ENCODE results near the gene HOXC9. TPM values are rescaled to one million over a fixed set of nuclear protein-coding genes. Genes with fewer than 3 reads are reported as not detected.
A peak's percentile ranks its signal among the peaks of the same experiment; 100 is the strongest.

The HOXC9 gene
- total and polyA plus RNA-seq, 2 of the 4 experiments (the other 2 are of a cell fraction): 0.26 TPM; not detected in 1

- BruUV-seq (replicated peaks): no TSS peak
Measured at GRCh38 chr12:53972722-53973235, 27.2 kb upstream of the HOXC9 start, which contains the start of gene HOXC11. Gene HOXC11 (plus strand): TSS chr12:53973126. CDS start chr12:53973242, 116 bp downstream.

More at GRCh38 chr12:53972722-53973235, 27.2 kb upstream of the HOXC9 start, which contains the start of gene HOXC11:
- Histone ChIP-seq H2BK5ac (ENCODE audit: low read depth, low read length, poor library complexity, severe bottlenecking) (no peak within 1 kb of the TSS), H3K4me1 (ENCODE audit: control insufficient read depth, insufficient read depth, low read length) (peaks cover 2% of the 10 kb centered on the region; the same call in 1 of the 2 replicates), H3K56ac (ENCODE audit: extremely low read depth, insufficient read depth, low read length) (no peak within 1 kb of the TSS), H3K9me3 (ENCODE audit: control insufficient read depth, insufficient read depth, low read length) (peaks cover 15% of the 10 kb centered on the region), H3K27me3 (ENCODE audit: control insufficient read depth, insufficient read depth, low read length) (peaks cover 98% of the 10 kb centered on the region), H4K91ac (ENCODE audit: insufficient read depth, low read depth, low read length) (no peak within 1 kb of the TSS), H3K27ac (ENCODE audit: insufficient read depth, low read length) (no peak within 1 kb of the TSS), H2BK15ac (ENCODE audit: low read depth, low read length) (no peak within 1 kb of the TSS), H3K9ac (ENCODE audit: low read depth, low read length) (no peak within 1 kb of the TSS), H3K4me2 (ENCODE audit: low read depth, low read length) (no peak within 1 kb of the TSS), H2BK120ac (ENCODE audit: low read depth, low read length) (no peak within 1 kb of the TSS), H3K9me1 (ENCODE audit: insufficient read depth, low read length) (no peaks in the 10 kb centered on the region), H3K4ac (ENCODE audit: low read depth, low read length) (no peak within 1 kb of the TSS), H2AK9ac (replicated peaks; ENCODE audit: low read depth, low read length, poor library complexity) (no peak within 1 kb of the TSS), H2BK20ac (ENCODE audit: low read depth, low read length) (no peak within 1 kb of the TSS), H4K20me1 (ENCODE audit: insufficient read depth, low read length) (peaks cover 2% of the 10 kb centered on the region; the same call in 1 of the 2 replicates), H2AK5ac (ENCODE audit: low read depth, low read length) (no peak within 1 kb of the TSS), H3K18ac (ENCODE audit: low read depth, low read length) (no peak within 1 kb of the TSS), H3K23ac (ENCODE audit: low read depth, low read length) (no peak within 1 kb of the TSS), H3K36me3 (ENCODE audit: control insufficient read depth, insufficient read depth, low read length) (no peaks in the 10 kb centered on the region), H3K14ac (replicated peaks; ENCODE audit: low read depth, low read length) (no peak within 1 kb of the TSS), H3K79me1 (ENCODE audit: low read depth in 1 of 2, low read length in 2 of 2) (no peaks in the 10 kb centered on the region), H4K5ac (ENCODE audit: low read depth, low read length) (no peak within 1 kb of the TSS), H3K4me3 (ENCODE audit: insufficient read depth, low read depth, low read length) (no peak within 1 kb of the TSS), H2AFZ (replicated peaks; ENCODE audit: low read length, poor library complexity) (peak within 1 kb of the TSS; percentile 32), H4K8ac (ENCODE audit: low read depth in 2 of 2, low read length in 2 of 2) (no peak within 1 kb of the TSS)
- no peak for ATAC-seq (ENCODE audit: low read depth)
- no peak for DNase-seq
- intact Hi-C loops (cut with micrococcal nuclease): no loop called here
- CTCF ChIA-PET: no interaction called here
- POLR2A ChIA-PET (ENCODE audit: unreplicated experiment): no interaction called here
- no CpG with 5 or more reads among the region's 21 CpGs for WGBS, 2 experiments (ENCODE audit: extremely low coverage in 2 of 2, insufficient read length in 1 of 2)
- TF ChIP-seq POLR2A (IDR thresholded peaks at IDR 0.05; ENCODE audit: low read depth, low read length) (no peak), NFE2L2 (IDR thresholded peaks at IDR 0.05; ENCODE audit: low read depth, low read length) (no peak), RCOR1 (IDR thresholded peaks at IDR 0.05; ENCODE audit: insufficient replicate concordance, low read length) (no peak), MXI1 (IDR thresholded peaks at IDR 0.05; ENCODE audit: borderline replicate concordance, low read depth, low read length) (no peak), CEBPB (IDR thresholded peaks at IDR 0.05; ENCODE audit: low read depth, low read length) (no peak), MAZ (IDR thresholded peaks at IDR 0.05; ENCODE audit: borderline replicate concordance, low read depth, low read length) (no peak), RAD21 (IDR thresholded peaks at IDR 0.05; ENCODE audit: low read length) (no peak), BHLHE40 (IDR thresholded peaks at IDR 0.05; ENCODE audit: low read depth, low read length) (no peak), RFX5 (IDR thresholded peaks at IDR 0.05; ENCODE audit: low read depth, low read length) (no peak), MAFK (IDR thresholded peaks at IDR 0.05; ENCODE audit: low read depth, low read length) (no peak), FOS (IDR thresholded peaks at IDR 0.05; ENCODE audit: low read depth, low read length) (no peak), USF2 (IDR thresholded peaks at IDR 0.05; ENCODE audit: low read depth, low read length) (no peak), CHD1 (IDR thresholded peaks at IDR 0.05; ENCODE audit: low read depth, low read length) (no peak), ELK1 (IDR thresholded peaks at IDR 0.05; ENCODE audit: borderline replicate concordance, low read depth, low read length) (no peak), CTCF (conservative IDR thresholded peaks at IDR 0.05; ENCODE audit: low read depth, low read length) (no peak), SMC3 (IDR thresholded peaks at IDR 0.05; ENCODE audit: low read depth, low read length) (no peak)
- in situ Hi-C loops (cut with MboI; ENCODE audit: low sequenced_read_pairs): no loop called here
- dilution Hi-C loops (cut with HindIII; ENCODE audit: low sequenced_read_pairs, unreplicated experiment): no loop called here
